Glutamatergic neuron (in vitro differentiated cells): ENCODE data around the gene SMOC2. TPM values are rescaled to one million over a fixed set of nuclear protein-coding genes. Genes with fewer than 3 reads are reported as not detected.
"Not testable (repeated sequence)": the region's sequence is repeated elsewhere in the genome, so short reads cannot be mapped to it uniquely, and the experiment has no call there.

ENCODE experiments used
- DNase-seq: peaks from one replicate; pipeline ENCODE4 v3.0.0; 2022
- H3K27ac Mint-ChIP-seq: one replicate; pipeline ENCODE4 v1.8.0; 2020; ENCODE audit warnings: mild to moderate bottlenecking, mixed read lengths, inconsistent platforms; ENCODE audit not compliant: unreplicated experiment
- H3K27me3 Mint-ChIP-seq: one replicate; pipeline ENCODE4 v1.8.0; 2020; ENCODE audit warnings: mild to moderate bottlenecking, moderate library complexity, mixed read lengths, inconsistent platforms; ENCODE audit not compliant: unreplicated experiment
- H3K36me3 Mint-ChIP-seq: one replicate; pipeline ENCODE4 v1.8.0; 2020; ENCODE audit warnings: mild to moderate bottlenecking, mixed read lengths, inconsistent platforms; ENCODE audit not compliant: unreplicated experiment
- H3K4me1 Mint-ChIP-seq: one replicate; pipeline ENCODE4 v1.8.0; 2020; ENCODE audit warnings: mild to moderate bottlenecking, low read depth, mixed read lengths, inconsistent platforms; ENCODE audit not compliant: unreplicated experiment
- H3K4me3 Mint-ChIP-seq: one replicate; pipeline ENCODE4 v1.8.0; 2020; ENCODE audit warnings: mild to moderate bottlenecking, mixed read lengths, inconsistent platforms; ENCODE audit not compliant: unreplicated experiment
- H3K9me3 Mint-ChIP-seq: one replicate; pipeline ENCODE4 v1.8.0; 2020; ENCODE audit warnings: mild to moderate bottlenecking, moderate library complexity, mixed read lengths, inconsistent platforms; ENCODE audit not compliant: unreplicated experiment
- total RNA-seq: library from RNA; stranded (reverse); fragmentation: NEBNext Ultra II Directional; extraction: Animal tissue kit (Norgen Biotek cat#: 25700); gene quantifications from one replicate; pipeline ENCODE4 v1.2.1, GENCODE V29; 2021; ENCODE audit not compliant: unreplicated experiment
- TF ChIP-seq, protein P1 (sequence below): fragments of 200-600 bp; sonication (generic); IDR thresholded peaks from one replicate; pipeline ENCODE4 v1.5.0; 2021; ENCODE audit not compliant: partially characterized antibody, unreplicated experiment

SMOC2 gene
- total RNA-seq, 1 donor from 2014 or later: 0.44 TPM

DNA sequence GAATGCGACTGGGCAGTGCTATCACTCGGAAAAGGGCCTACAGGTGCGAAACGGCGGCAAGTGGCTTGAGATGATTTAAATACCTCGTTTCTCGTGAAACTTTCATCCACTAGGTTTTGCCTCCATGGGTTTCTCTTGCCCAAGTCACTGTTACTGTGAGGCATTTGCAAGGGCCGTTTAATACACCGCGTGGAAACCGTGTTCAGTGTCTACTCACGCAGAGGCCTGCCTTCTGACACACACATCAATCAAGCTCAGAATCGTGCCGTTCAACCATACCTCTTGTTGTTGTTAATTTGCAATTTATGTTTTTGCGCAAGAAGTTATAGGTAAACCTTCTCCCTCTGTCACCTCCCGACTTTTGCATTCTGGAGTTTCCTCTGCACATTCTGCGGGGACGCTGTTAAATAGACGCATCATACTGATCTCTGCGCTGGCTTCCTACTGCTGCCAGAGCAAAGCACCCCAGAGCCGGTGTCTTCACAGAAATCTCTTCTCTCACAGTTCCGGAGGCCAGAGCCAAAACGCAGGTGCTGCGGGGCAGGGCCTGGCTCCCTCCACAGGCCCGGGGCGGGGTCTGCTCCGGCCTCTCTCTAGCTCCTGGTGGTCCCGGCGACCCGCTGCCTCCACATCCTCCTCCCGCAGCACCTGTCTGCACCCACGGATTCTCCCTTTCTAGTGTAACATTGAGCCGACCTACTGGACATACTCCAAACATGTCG lies 251.4 kb downstream of the SMOC2 start:
- DNase-seq: no peak
- H3K27me3 Mint-ChIP-seq: peaks cover 1% of the 10 kb centered on the region
- H3K4me1 Mint-ChIP-seq: no peaks in the 10 kb centered on the region
- H3K4me3 Mint-ChIP-seq: no peak overlapping the region
- TF ChIP-seq, protein P1, sequence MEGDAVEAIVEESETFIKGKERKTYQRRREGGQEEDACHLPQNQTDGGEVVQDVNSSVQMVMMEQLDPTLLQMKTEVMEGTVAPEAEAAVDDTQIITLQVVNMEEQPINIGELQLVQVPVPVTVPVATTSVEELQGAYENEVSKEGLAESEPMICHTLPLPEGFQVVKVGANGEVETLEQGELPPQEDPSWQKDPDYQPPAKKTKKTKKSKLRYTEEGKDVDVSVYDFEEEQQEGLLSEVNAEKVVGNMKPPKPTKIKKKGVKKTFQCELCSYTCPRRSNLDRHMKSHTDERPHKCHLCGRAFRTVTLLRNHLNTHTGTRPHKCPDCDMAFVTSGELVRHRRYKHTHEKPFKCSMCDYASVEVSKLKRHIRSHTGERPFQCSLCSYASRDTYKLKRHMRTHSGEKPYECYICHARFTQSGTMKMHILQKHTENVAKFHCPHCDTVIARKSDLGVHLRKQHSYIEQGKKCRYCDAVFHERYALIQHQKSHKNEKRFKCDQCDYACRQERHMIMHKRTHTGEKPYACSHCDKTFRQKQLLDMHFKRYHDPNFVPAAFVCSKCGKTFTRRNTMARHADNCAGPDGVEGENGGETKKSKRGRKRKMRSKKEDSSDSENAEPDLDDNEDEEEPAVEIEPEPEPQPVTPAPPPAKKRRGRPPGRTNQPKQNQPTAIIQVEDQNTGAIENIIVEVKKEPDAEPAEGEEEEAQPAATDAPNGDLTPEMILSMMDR: no peak
- no peaks in the 10 kb centered on the region for H3K9me3 Mint-ChIP-seq
- no peaks in the 10 kb centered on the region for H3K36me3 Mint-ChIP-seq
- H3K27ac Mint-ChIP-seq: no peak overlapping the region

DNA sequence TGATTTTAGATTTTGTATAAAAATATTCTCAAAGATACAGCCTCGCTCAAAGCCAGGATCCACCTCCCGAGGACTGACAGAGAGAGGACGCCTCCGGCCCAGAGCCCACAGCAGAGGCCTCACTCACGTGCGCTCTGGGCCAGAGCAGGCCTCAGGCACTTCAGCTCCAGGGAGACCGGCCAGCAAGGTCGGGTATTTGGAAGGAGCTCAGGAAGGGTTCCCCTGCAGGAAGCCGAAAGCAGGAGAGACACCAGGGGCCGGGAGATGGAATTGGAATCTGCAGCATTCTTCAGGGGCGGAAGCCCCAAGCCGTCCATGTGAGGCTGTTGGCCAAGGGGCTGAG lies 251.9 kb downstream of the SMOC2 start:
- not testable (repeated sequence) for H3K36me3 Mint-ChIP-seq, H3K27me3 Mint-ChIP-seq, H3K27ac Mint-ChIP-seq, DNase-seq, H3K9me3 Mint-ChIP-seq, H3K4me3 Mint-ChIP-seq, H3K4me1 Mint-ChIP-seq

DNA sequence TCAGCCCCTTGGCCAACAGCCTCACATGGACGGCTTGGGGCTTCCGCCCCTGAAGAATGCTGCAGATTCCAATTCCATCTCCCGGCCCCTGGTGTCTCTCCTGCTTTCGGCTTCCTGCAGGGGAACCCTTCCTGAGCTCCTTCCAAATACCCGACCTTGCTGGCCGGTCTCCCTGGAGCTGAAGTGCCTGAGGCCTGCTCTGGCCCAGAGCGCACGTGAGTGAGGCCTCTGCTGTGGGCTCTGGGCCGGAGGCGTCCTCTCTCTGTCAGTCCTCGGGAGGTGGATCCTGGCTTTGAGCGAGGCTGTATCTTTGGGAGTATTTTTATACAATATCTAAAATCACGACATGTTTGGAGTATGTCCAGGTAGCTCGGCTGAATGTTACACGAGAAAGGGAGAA lies 253.8 kb downstream of the SMOC2 start:
- not testable (repeated sequence) for H3K9me3 Mint-ChIP-seq, H3K4me3 Mint-ChIP-seq, H3K27me3 Mint-ChIP-seq, H3K4me1 Mint-ChIP-seq, H3K27ac Mint-ChIP-seq, DNase-seq, H3K36me3 Mint-ChIP-seq

DNA sequence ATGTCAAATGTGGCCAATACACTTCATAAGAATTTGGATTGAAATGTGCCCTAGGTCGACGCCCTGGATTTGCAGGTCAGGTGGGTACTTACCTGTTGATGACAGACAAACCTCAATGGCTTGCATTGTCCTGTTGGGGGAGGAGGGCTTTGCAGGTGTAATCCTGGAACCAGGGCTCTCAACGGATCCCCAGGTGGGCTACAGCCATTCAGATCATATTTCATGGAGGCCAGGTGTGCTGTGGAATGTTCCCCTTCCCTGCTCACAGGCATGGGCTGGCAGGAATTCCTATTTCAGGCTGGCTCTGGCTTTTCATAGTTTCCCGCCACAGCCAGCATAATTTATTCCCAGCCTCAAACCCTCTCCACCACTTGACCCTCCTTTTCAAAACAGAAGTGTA lies 254.7 kb downstream of the SMOC2 start:
- no peak for DNase-seq
- peaks cover 1% of the 10 kb centered on the region for H3K27me3 Mint-ChIP-seq
- TF ChIP-seq, protein P1: no peak
- no peak overlapping the region for H3K4me3 Mint-ChIP-seq
- H3K4me1 Mint-ChIP-seq: no peaks in the 10 kb centered on the region
- H3K36me3 Mint-ChIP-seq: no peaks in the 10 kb centered on the region
- H3K9me3 Mint-ChIP-seq: no peaks in the 10 kb centered on the region
- H3K27ac Mint-ChIP-seq: no peak overlapping the region

DNA sequence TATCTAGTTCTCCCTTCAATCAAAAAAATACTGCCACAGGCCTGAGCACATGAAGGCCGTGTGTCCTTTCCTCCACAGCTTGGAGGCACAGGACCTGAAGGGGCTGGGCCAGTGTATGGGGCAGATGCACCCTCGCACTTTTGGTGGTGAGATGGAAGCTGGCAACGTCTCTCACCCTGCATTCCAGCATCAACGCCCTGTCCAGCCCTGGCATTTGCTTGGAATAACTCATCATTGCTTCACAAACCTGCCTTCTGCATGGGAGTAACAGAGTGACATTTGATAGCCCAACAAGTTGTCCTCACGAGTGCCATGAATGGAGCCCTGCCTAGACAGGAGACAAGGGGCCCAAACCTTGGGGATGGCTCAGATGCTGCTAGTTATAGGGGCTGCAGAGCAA lies 257.9 kb downstream of the SMOC2 start:
- DNase-seq: no peak
- Mint-ChIP-seq H3K27ac (no peak overlapping the region), H3K36me3 (no peaks in the 10 kb centered on the region), H3K4me3 (no peak overlapping the region), H3K27me3 (peaks cover 3% of the 10 kb centered on the region), H3K9me3 (no peaks in the 10 kb centered on the region), H3K4me1 (no peaks in the 10 kb centered on the region)
- TF ChIP-seq, protein P1: no peak

DNA sequence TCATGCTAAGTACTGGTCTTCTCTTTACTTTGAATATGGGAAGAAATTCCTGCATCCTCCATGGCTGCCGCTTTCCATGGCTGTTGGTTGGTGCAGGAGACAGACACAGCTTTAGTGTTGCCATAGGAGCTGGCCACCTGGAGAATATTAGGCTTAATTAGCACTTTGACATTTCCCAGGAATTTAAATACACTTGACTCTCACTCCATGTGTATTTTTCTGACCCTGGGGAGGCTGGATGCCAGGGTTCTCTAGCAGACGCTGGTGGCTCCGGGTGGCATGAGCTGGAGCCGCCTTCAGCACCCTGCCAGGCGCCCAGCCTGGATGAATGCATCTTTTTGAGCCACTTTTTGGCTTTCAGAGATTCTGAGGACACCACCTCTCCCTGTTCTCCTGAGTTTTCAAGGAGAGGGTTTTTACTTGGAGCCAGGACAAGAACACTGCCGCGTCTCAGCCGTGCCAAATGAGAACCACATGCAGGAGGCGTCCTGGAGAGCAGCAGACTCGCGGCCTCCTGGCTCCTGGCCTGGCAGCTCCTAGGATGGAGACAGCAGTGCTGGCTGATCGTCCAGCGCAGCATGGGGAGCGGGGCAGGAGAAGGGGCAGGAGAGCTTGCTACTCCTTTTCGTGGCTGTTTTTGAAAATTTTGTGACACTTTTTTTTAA lies 258.8 kb downstream of the SMOC2 start:
- Mint-ChIP-seq H3K9me3 (no peaks in the 10 kb centered on the region), H3K27ac (no peak overlapping the region), H3K4me1 (no peaks in the 10 kb centered on the region), H3K4me3 (no peak overlapping the region), H3K36me3 (no peaks in the 10 kb centered on the region), H3K27me3 (peaks cover 3% of the 10 kb centered on the region)
- TF ChIP-seq, protein P1: no peak
- no peak for DNase-seq
